Progenitor cell of endocrine pancreas (in vitro differentiated cells): ENCODE measurements around the gene PPM1H. TPM values are rescaled to one million over a fixed set of nuclear protein-coding genes. Genes with fewer than 3 reads are reported as not detected.

Experiments used
- DNase-seq: peaks from one replicate; pipeline ENCODE4 v3.0.0; 2021; ENCODE audit warnings: low spot score; ENCODE audit not compliant: unreplicated experiment
- H3K27ac Mint-ChIP-seq: 2 replicates; pipeline ENCODE4 v1.8.0; 2021; ENCODE audit warnings: mild to moderate bottlenecking, moderate library complexity, mixed read lengths
- H3K27me3 Mint-ChIP-seq: 2 replicates; pipeline ENCODE4 v1.8.0; 2021; ENCODE audit warnings: mixed read lengths
- H3K36me3 Mint-ChIP-seq: 2 replicates; pipeline ENCODE4 v1.8.0; 2022; ENCODE audit warnings: mixed read lengths; ENCODE audit not compliant: insufficient read depth
- H3K4me1 Mint-ChIP-seq: 2 replicates; pipeline ENCODE4 v1.8.0; 2021; ENCODE audit warnings: low read depth, mixed read lengths
- H3K4me3 Mint-ChIP-seq: 2 replicates; pipeline ENCODE4 v1.8.0; 2021; ENCODE audit warnings: low read depth, mild to moderate bottlenecking, moderate library complexity, mixed read lengths
- H3K9me3 Mint-ChIP-seq: 2 replicates; pipeline ENCODE4 v1.8.0; 2021; ENCODE audit warnings: low read depth, mixed read lengths
- total RNA-seq: library from RNA; stranded (reverse); gene quantifications from 2 replicates; pipeline ENCODE4 v1.2.1, GENCODE V29; 2021
- TF ChIP-seq, protein P1 (sequence below): fragments of 200-600 bp; sonication (generic); IDR thresholded peaks from one replicate; pipeline ENCODE4 v1.5.0; 2021; ENCODE audit warnings: antibody characterized with exemption, mild to moderate bottlenecking; ENCODE audit not compliant: unreplicated experiment

The PPM1H gene
- total RNA-seq, 1 donor from 2014 or later: 25.4 TPM

- DNase-seq: no peak
- H3K36me3 Mint-ChIP-seq: peaks cover 10% of the 10 kb centered on the region
- no peak overlapping the region for H3K27ac Mint-ChIP-seq
- H3K4me1 Mint-ChIP-seq: peaks cover 8% of the 10 kb centered on the region
- peaks cover 5% of the 10 kb centered on the region for H3K9me3 Mint-ChIP-seq
- no peak overlapping the region for H3K4me3 Mint-ChIP-seq
- TF ChIP-seq, protein P1, sequence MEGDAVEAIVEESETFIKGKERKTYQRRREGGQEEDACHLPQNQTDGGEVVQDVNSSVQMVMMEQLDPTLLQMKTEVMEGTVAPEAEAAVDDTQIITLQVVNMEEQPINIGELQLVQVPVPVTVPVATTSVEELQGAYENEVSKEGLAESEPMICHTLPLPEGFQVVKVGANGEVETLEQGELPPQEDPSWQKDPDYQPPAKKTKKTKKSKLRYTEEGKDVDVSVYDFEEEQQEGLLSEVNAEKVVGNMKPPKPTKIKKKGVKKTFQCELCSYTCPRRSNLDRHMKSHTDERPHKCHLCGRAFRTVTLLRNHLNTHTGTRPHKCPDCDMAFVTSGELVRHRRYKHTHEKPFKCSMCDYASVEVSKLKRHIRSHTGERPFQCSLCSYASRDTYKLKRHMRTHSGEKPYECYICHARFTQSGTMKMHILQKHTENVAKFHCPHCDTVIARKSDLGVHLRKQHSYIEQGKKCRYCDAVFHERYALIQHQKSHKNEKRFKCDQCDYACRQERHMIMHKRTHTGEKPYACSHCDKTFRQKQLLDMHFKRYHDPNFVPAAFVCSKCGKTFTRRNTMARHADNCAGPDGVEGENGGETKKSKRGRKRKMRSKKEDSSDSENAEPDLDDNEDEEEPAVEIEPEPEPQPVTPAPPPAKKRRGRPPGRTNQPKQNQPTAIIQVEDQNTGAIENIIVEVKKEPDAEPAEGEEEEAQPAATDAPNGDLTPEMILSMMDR: no peak
- H3K27me3 Mint-ChIP-seq: no peaks in the 10 kb centered on the region
Observed at GRCh38 chr12:62754706-62755105, 180.2 kb downstream of the PPM1H start.

GRCh38 chr12:62751810-62752155 lies 183.2 kb downstream of the PPM1H start:
- Mint-ChIP-seq H3K4me3 (no peak overlapping the region), H3K9me3 (no peaks in the 10 kb centered on the region), H3K36me3 (peaks cover 6% of the 10 kb centered on the region), H3K27me3 (no peaks in the 10 kb centered on the region), H3K27ac (no peak overlapping the region), H3K4me1 (no peaks in the 10 kb centered on the region)
- TF ChIP-seq, protein P1: no peak
- no peak for DNase-seq

DNA sequence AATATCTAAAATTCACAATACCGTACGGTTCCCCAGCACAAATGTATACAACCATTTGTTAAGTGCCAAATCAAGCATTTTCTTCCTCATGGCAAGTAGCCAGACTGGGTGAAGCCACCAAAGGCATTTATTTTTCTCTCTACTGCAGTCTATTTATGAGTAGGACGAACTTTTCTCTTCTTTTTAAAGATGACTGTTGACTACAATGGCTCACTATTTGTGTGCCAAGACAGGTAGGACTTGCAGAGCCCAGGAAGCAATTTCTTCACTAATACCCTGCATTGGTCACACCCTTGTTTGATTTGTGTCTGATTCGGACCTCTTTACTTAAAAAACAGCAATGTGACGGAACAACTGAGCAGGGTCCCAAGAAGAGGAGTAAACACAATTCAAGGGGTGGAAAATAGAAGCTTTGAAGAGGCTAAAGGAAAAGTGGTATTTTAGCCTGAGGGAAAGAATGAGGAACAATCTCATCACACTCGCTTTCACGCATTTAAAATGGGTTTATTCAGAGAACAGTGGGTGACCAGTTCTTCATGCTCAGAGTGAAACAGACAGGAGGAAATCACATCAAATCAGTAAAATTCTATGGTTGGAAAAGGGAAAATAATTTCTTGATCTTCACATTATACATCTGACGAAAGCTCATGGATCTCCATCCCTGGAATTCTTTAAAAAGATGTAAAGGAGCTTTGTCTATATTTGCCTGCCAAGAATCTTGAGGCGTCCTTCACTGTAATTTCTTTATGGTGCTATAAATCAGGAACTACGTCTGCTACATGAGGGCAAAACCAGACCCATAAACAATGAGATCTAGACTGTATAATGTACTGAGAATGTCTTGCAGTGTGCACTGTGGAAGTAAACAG lies 183.8 kb downstream of the PPM1H start:
- H3K9me3 Mint-ChIP-seq: no peaks in the 10 kb centered on the region
- H3K4me1 Mint-ChIP-seq: no peaks in the 10 kb centered on the region
- H3K36me3 Mint-ChIP-seq: peaks cover 6% of the 10 kb centered on the region
- H3K27me3 Mint-ChIP-seq: no peaks in the 10 kb centered on the region
- H3K4me3 Mint-ChIP-seq: no peak overlapping the region
- TF ChIP-seq, protein P1: no peak
- no peak for DNase-seq
- no peak overlapping the region for H3K27ac Mint-ChIP-seq

GRCh38 chr12:62749586-62749985 lies 185.4 kb downstream of the PPM1H start:
- Mint-ChIP-seq H3K4me3 (no peak overlapping the region), H3K36me3 (peaks cover 2% of the 10 kb centered on the region), H3K4me1 (no peaks in the 10 kb centered on the region), H3K9me3 (no peaks in the 10 kb centered on the region), H3K27me3 (no peaks in the 10 kb centered on the region), H3K27ac (no peak overlapping the region)
- DNase-seq: no peak
- TF ChIP-seq, protein P1: no peak

- TF ChIP-seq, protein P1: no peak
- no peaks in the 10 kb centered on the region for H3K9me3 Mint-ChIP-seq
- no peak for DNase-seq
- H3K36me3 Mint-ChIP-seq: peaks cover 1% of the 10 kb centered on the region
- no peak overlapping the region for H3K4me3 Mint-ChIP-seq
- no peaks in the 10 kb centered on the region for H3K4me1 Mint-ChIP-seq
- H3K27ac Mint-ChIP-seq: no peak overlapping the region
- no peaks in the 10 kb centered on the region for H3K27me3 Mint-ChIP-seq
Observed at GRCh38 chr12:62748941-62749468, 185.9 kb downstream of the PPM1H start.
